Aorta (tissue), 5 donors: Measurements from ENCODE around the gene SPATA13. TPM values are rescaled to one million over a fixed set of nuclear protein-coding genes. Genes with fewer than 3 reads are reported as not detected.

Experiments
- ATAC-seq: fragments of 200-7000 bp; cut with Tn5 transposase; one replicate; pipeline ENCODE4 v1.9.1; 2022; ENCODE audit warnings: moderate library complexity; ENCODE audit not compliant: low FRiP score
- DNase-seq, 2 donors: peaks; one replicate each; pipeline ENCODE4 v3.0.0-alpha.2; 2020
- H3K27ac ChIP-seq, 2 donors: one replicate each; pipeline ENCODE4 v1.5.1; 2013; ENCODE audit warnings: low read length in 2 of 2, mild to moderate bottlenecking in 2 of 2, moderate library complexity in 2 of 2, control low read depth in 1 of 2, inconsistent platforms in 1 of 2, low read depth in 1 of 2
- H3K27me3 ChIP-seq, 2 donors: one replicate each; pipeline ENCODE4 v1.6.1; 2013; ENCODE audit warnings: control low read depth in 1 of 2, low read length in 1 of 2, mild to moderate bottlenecking in 1 of 2, moderate library complexity in 1 of 2; ENCODE audit not compliant: insufficient read depth in 2 of 2, control insufficient read depth in 1 of 2
- H3K36me3 ChIP-seq, 2 donors: one replicate each; pipeline ENCODE4 v1.6.1; 2013; ENCODE audit warnings: control low read depth in 1 of 2, low read length in 1 of 2, mild to moderate bottlenecking in 1 of 2; ENCODE audit not compliant: insufficient read depth in 2 of 2, control insufficient read depth in 1 of 2
- H3K4me1 ChIP-seq, 2 donors: one replicate each; pipeline ENCODE4 v1.6.1; 2013; ENCODE audit warnings: low read length in 2 of 2, control low read depth in 1 of 2, mild to moderate bottlenecking in 1 of 2, moderate library complexity in 1 of 2; ENCODE audit not compliant: insufficient read depth in 2 of 2, control insufficient read depth in 1 of 2
- H3K4me3 ChIP-seq, 2 donors: one replicate each; pipeline ENCODE4 v1.5.1; 2013; ENCODE audit warnings: low read length in 2 of 2, control low read depth in 1 of 2, mild to moderate bottlenecking in 1 of 2
- H3K9me3 ChIP-seq: one replicate; pipeline ENCODE4 v1.6.1; 2013; ENCODE audit warnings: mild to moderate bottlenecking, low read length; ENCODE audit not compliant: control insufficient read depth
- WGBS, 2 donors: extraction: QIAGEN DNeasy Blood & Tissue Kit; methylation state at CpG; one replicate each; pipeline ENCODE4 v1.1.7; 2013; 5-methylcytosine and 5-hydroxymethylcytosine counted together
- intact Hi-C, 2 donors: fragments of 100-400 bp; cut with DNase I; formaldehyde crosslinking; loops; one replicate each; pipeline versions ENCODE4 v1.14.2 to v1.15.0; 2022
- polyA plus RNA-seq, 2 donors: library from polyadenylated mRNA; stranded (reverse); fragments of 200-250 nt; gene quantifications; one replicate each; pipeline ENCODE4 v1.2.3, GENCODE V29; 2013
- total RNA-seq, 2 donors: library from RNA; stranded (reverse); fragmentation: NEBNext Ultra II Directional; extraction: Animal tissue kit (Norgen Biotek cat#: 25700); gene quantifications; one replicate each; pipeline ENCODE4 v1.2.1, GENCODE V29; 2021
- donor health status: healthy with polysubstance abuse.
- donor health status: Bipolar disorder and iron deficiency.
- donor health status: DM: no; HTN: no; CAD: no.
- donor health status: DM: no; HTN: no; CAD: no.
- donor health status: DM: yes; HTN: yes; CAD: no.

The SPATA13 gene
- total and polyA plus RNA-seq, 4 donors, result 6.1 to 18.2 (median 9.0) TPM

- H3K4me1 ChIP-seq, result no peaks in the 10 kb centered on the region
- no peaks in the 10 kb centered on the region for H3K9me3 ChIP-seq
- H3K27me3 ChIP-seq, result no peaks in the 10 kb centered on the region
- H3K36me3 ChIP-seq, result no peaks in the 10 kb centered on the region
- no peak overlapping the region for H3K27ac ChIP-seq
- DNase-seq (no peak), ATAC-seq (no peak)
- 52 to 55% methylated on average over 7 of the region's 7 CpGs for WGBS, 2 donors
- no peak overlapping the region for H3K4me3 ChIP-seq
- intact Hi-C loops, result no loop called here
Observed at GRCh38 chr13:24207841-24208667, 47.5 kb downstream of the SPATA13 start.

- H3K27me3 ChIP-seq, result no peaks in the 10 kb centered on the region
- H3K4me3 ChIP-seq, result no peak overlapping the region
- no peaks in the 10 kb centered on the region for H3K4me1 ChIP-seq
- H3K27ac ChIP-seq, result no peak overlapping the region
- H3K36me3 ChIP-seq, result no peaks in the 10 kb centered on the region
- WGBS, 2 donors, result 93% methylated on average over 5 of the region's 5 CpGs
- intact Hi-C loops, result no loop called here
- no peaks in the 10 kb centered on the region for H3K9me3 ChIP-seq
- DNase-seq (no peak), ATAC-seq (no peak)
Observed at GRCh38 chr13:24209138-24209537, 48.6 kb downstream of the SPATA13 start.

- intact Hi-C loops, result loop anchor here in 1 of 2 donors (10.0 kb wide), 1 partner anchor 157 kb away; no protein-coding TSS in a partner anchor
Observed at GRCh38 chr13:24212254-24212653, 51.7 kb downstream of the SPATA13 start.

GRCh38 chr13:24212674-24213073, 52.2 kb downstream of the SPATA13 start:
- H3K4me3 ChIP-seq, result no peak overlapping the region
- no peaks in the 10 kb centered on the region for H3K9me3 ChIP-seq
- H3K36me3 ChIP-seq, result no peaks in the 10 kb centered on the region
- DNase-seq (no peak), ATAC-seq (no peak)
- WGBS, 2 donors, result 82 to 86% methylated on average over 7 of the region's 7 CpGs
- H3K27ac ChIP-seq, result no peak overlapping the region
- H3K4me1 ChIP-seq, result no peaks in the 10 kb centered on the region
- intact Hi-C loops, result loop anchor here in 1 of 2 donors (10.0 kb wide), 1 partner anchor 158 kb away; no protein-coding TSS in a partner anchor
- no peaks in the 10 kb centered on the region for H3K27me3 ChIP-seq

More at GRCh38 chr13:24212254-24212653, 51.7 kb downstream of the SPATA13 start:
- H3K27ac ChIP-seq, result no peak overlapping the region
- no peaks in the 10 kb centered on the region for H3K27me3 ChIP-seq
- H3K36me3 ChIP-seq, result no peaks in the 10 kb centered on the region
- no peaks in the 10 kb centered on the region for H3K9me3 ChIP-seq
- ATAC-seq, result no peak
- DNase-seq, result no peak
- no peaks in the 10 kb centered on the region for H3K4me1 ChIP-seq
- WGBS, 2 donors, result 89 to 92% methylated on average over 5 of the region's 5 CpGs
- no peak overlapping the region for H3K4me3 ChIP-seq

- H3K27ac ChIP-seq, result no peak overlapping the region
- H3K4me1 ChIP-seq, result no peaks in the 10 kb centered on the region
- DNase-seq (no peak), ATAC-seq (no peak)
- intact Hi-C loops, result loop anchor here in 1 of 2 donors (10.0 kb wide), 1 partner anchor 159 kb away; no protein-coding TSS in a partner anchor
- 94 to 96% methylated on average over 3 of the region's 3 CpGs for WGBS, 2 donors
- no peaks in the 10 kb centered on the region for H3K36me3 ChIP-seq
- H3K4me3 ChIP-seq, result no peak overlapping the region
- no peaks in the 10 kb centered on the region for H3K27me3 ChIP-seq
- H3K9me3 ChIP-seq, result no peaks in the 10 kb centered on the region
Observed at GRCh38 chr13:24213932-24214331, 53.4 kb downstream of the SPATA13 start.

GRCh38 chr13:24214528-24214927, 54.0 kb downstream of the SPATA13 start:
- Histone ChIP-seq H3K36me3 (no peaks in the 10 kb centered on the region), H3K27me3 (no peaks in the 10 kb centered on the region), H3K4me3 (no peak overlapping the region), H3K4me1 (no peaks in the 10 kb centered on the region), H3K9me3 (no peaks in the 10 kb centered on the region), H3K27ac (no peak overlapping the region)
- no peak for DNase-seq
- intact Hi-C loops, result loop anchor here in 1 of 2 donors (10.0 kb wide), 1 partner anchor 160 kb away; no protein-coding TSS in a partner anchor
- no peak for ATAC-seq
- WGBS, 2 donors, result 96 to 97% methylated on average over 2 of the region's 2 CpGs

- H3K4me3 ChIP-seq, result no peak overlapping the region
- DNase-seq (no peak), ATAC-seq (no peak)
- no peaks in the 10 kb centered on the region for H3K27me3 ChIP-seq
- H3K9me3 ChIP-seq, result no peaks in the 10 kb centered on the region
- WGBS, 2 donors, result 80 to 88% methylated on average over 1 of the region's 1 CpG
- no peaks in the 10 kb centered on the region for H3K4me1 ChIP-seq
- intact Hi-C loops, result loop anchor here in 1 of 2 donors (10.0 kb wide), 1 partner anchor 160 kb away; no protein-coding TSS in a partner anchor
- H3K27ac ChIP-seq, result no peak overlapping the region
- H3K36me3 ChIP-seq, result no peaks in the 10 kb centered on the region
Observed at GRCh38 chr13:24215126-24215525, 54.6 kb downstream of the SPATA13 start.

- no peaks in the 10 kb centered on the region for H3K27me3 ChIP-seq
- WGBS, 2 donors, result 8 to 18% methylated on average over 2 of the region's 2 CpGs
- DNase-seq (no peak), ATAC-seq (peak; percentile 40)
- H3K9me3 ChIP-seq, result no peaks in the 10 kb centered on the region
- no peaks in the 10 kb centered on the region for H3K36me3 ChIP-seq
- H3K27ac ChIP-seq, result no peak overlapping the region
- H3K4me3 ChIP-seq, result no peak overlapping the region
- intact Hi-C loops, result loop anchor here in 1 of 2 donors (10.0 kb wide), 1 partner anchor 161 kb away; no protein-coding TSS in a partner anchor
- H3K4me1 ChIP-seq, result no peaks in the 10 kb centered on the region
Observed at GRCh38 chr13:24215732-24216131, 55.2 kb downstream of the SPATA13 start.

GRCh38 chr13:24216176-24216575, 55.7 kb downstream of the SPATA13 start:
- 92 to 96% methylated on average over 4 of the region's 4 CpGs for WGBS, 2 donors
- H3K9me3 ChIP-seq, result no peaks in the 10 kb centered on the region
- H3K27ac ChIP-seq, result no peak overlapping the region
- ATAC-seq (no peak), DNase-seq (no peak)
- intact Hi-C loops, result loop anchor here in 1 of 2 donors (10.0 kb wide), 1 partner anchor 161 kb away; no protein-coding TSS in a partner anchor
- H3K4me1 ChIP-seq, result no peaks in the 10 kb centered on the region
- H3K27me3 ChIP-seq, result no peaks in the 10 kb centered on the region
- no peak overlapping the region for H3K4me3 ChIP-seq
- H3K36me3 ChIP-seq, result no peaks in the 10 kb centered on the region
